WTC11 (cell line): Measurements from ENCODE around the gene ZNF74. TPM values are rescaled to one million over a fixed set of nuclear protein-coding genes. Genes with fewer than 3 reads are reported as not detected.
A peak's percentile ranks its signal among the peaks of the same experiment; 100 is the strongest.

ENCODE experiments used
- ATAC-seq: fragments of 200-7000 bp; cut with Tn5 transposase; 2 replicates; pipeline ENCODE4 v1.10.0; 2021; ENCODE audit warnings: mild to moderate bottlenecking, moderate library complexity
- CTCF ChIA-PET: fragments of 300-600 bp; sonication (Branson Sonifier 250); formaldehyde crosslinking; loops from one replicate; lab custom pipeline; 2021; ENCODE audit warnings: antibody characterized with exemption; lab: Charles Lee
- POLR2A ChIA-PET: fragments of 350-600 bp; sonication (Branson Sonifier 250); formaldehyde crosslinking; loops from one replicate; lab custom pipeline; 2021; ENCODE audit warnings: antibody characterized with exemption; lab: Charles Lee
- DNase-seq: peaks from one replicate; pipeline ENCODE4 v3.0.0; 2021; ENCODE audit warnings: low spot score
- H3K27ac Mint-ChIP-seq: 2 replicates; pipeline ENCODE4 v1.8.0; 2021; ENCODE audit warnings: mixed read lengths
- H3K27me3 Mint-ChIP-seq: 2 replicates; pipeline ENCODE4 v1.8.0; 2021; ENCODE audit warnings: low read depth, mild to moderate bottlenecking, moderate library complexity, mixed read lengths
- H3K36me3 Mint-ChIP-seq: 2 replicates; pipeline ENCODE4 v1.8.0; 2021; ENCODE audit warnings: mixed read lengths
- H3K4me1 Mint-ChIP-seq: 2 replicates; pipeline ENCODE4 v1.8.0; 2022; ENCODE audit warnings: mixed read lengths
- H3K4me3 Mint-ChIP-seq: 2 replicates; pipeline ENCODE4 v1.8.0; 2021; ENCODE audit warnings: mild to moderate bottlenecking, moderate library complexity, mixed read lengths
- H3K9me3 Mint-ChIP-seq: 2 replicates; pipeline ENCODE4 v1.8.0; 2021; ENCODE audit warnings: mixed read lengths
- ATF1 ChIP-seq: sonication (generic); formaldehyde crosslinking; IDR thresholded peaks from 2 replicates; pipeline ENCODE4 v1.8.1; 2023; ENCODE audit warnings: mild to moderate bottlenecking, moderate library complexity, missing genetic modification reagents
- E2F4 ChIP-seq: sonication (generic); formaldehyde crosslinking; IDR thresholded peaks from 2 replicates; pipeline ENCODE4 v1.8.1; 2022; ENCODE audit warnings: low read depth, mild to moderate bottlenecking, moderate library complexity, missing genetic modification reagents, borderline replicate concordance
- E2F5 ChIP-seq: sonication (generic); formaldehyde crosslinking; IDR thresholded peaks from 2 replicates; pipeline ENCODE4 v1.8.1; 2022; ENCODE audit warnings: mild to moderate bottlenecking, moderate library complexity, missing genetic modification reagents
- ELF4 ChIP-seq: sonication (generic); formaldehyde crosslinking; IDR thresholded peaks from 2 replicates; pipeline ENCODE4 v1.8.1; 2022; ENCODE audit warnings: low read depth, mild to moderate bottlenecking, moderate library complexity, missing genetic modification reagents
- EMX1 ChIP-seq: fragments of 250-450 bp; sonication (Bioruptor Pico); IDR thresholded peaks from 2 replicates; pipeline ENCODE4 v1.8.0; 2021; ENCODE audit warnings: mild to moderate bottlenecking
- FOXJ3 ChIP-seq: sonication (generic); formaldehyde crosslinking; IDR thresholded peaks from 2 replicates; pipeline ENCODE4 v1.9.0; 2021; ENCODE audit warnings: missing genetic modification reagents, mild to moderate bottlenecking, borderline replicate concordance
- GABPB1 ChIP-seq: sonication (generic); formaldehyde crosslinking; IDR thresholded peaks from 2 replicates; pipeline ENCODE4 v1.8.1; 2023; ENCODE audit warnings: mild to moderate bottlenecking, missing genetic modification reagents
- JAZF1 ChIP-seq: fragments of 250-450 bp; sonication (Bioruptor Pico); IDR thresholded peaks from 2 replicates; pipeline ENCODE4 v1.9.0; 2021; ENCODE audit warnings: moderate library complexity, mild to moderate bottlenecking, inconsistent platforms
- PRRX2 ChIP-seq: fragments of 250-450 bp; sonication (Bioruptor Pico); IDR thresholded peaks from 2 replicates; pipeline ENCODE4 v1.8.0; 2021; ENCODE audit warnings: mild to moderate bottlenecking
- RORB ChIP-seq: fragments of 250-450 bp; sonication (Bioruptor Pico); IDR thresholded peaks from 2 replicates; pipeline ENCODE4 v1.9.0; 2021; ENCODE audit warnings: mild to moderate bottlenecking
- SP1 ChIP-seq: sonication (generic); formaldehyde crosslinking; conservative IDR thresholded peaks from 2 replicates; pipeline ENCODE4 v1.8.1; 2022; ENCODE audit warnings: missing genetic modification reagents
- USF2 ChIP-seq: sonication (generic); formaldehyde crosslinking; IDR thresholded peaks from 2 replicates; pipeline ENCODE4 v1.8.1; 2023; ENCODE audit warnings: mild to moderate bottlenecking, missing genetic modification reagents, moderate library complexity
- ZBTB21 ChIP-seq: sonication (generic); formaldehyde crosslinking; IDR thresholded peaks from 2 replicates; pipeline ENCODE4 v1.8.1; 2023; ENCODE audit warnings: mild to moderate bottlenecking, missing genetic modification reagents, borderline replicate concordance
- ZNF423 ChIP-seq: fragments of 250-450 bp; sonication (Bioruptor Pico); IDR thresholded peaks from 2 replicates; pipeline ENCODE4 v2.1.2; 2022; ENCODE audit warnings: mild to moderate bottlenecking, moderate library complexity
- ZNF425 ChIP-seq: fragments of 250-450 bp; sonication (Bioruptor Pico); conservative IDR thresholded peaks from 2 replicates; pipeline ENCODE4 v1.9.0; 2021; ENCODE audit warnings: mild to moderate bottlenecking
- ZNF512 ChIP-seq: sonication (generic); formaldehyde crosslinking; IDR thresholded peaks from 2 replicates; pipeline ENCODE4 v1.8.1; 2022; ENCODE audit warnings: missing genetic modification reagents, borderline replicate concordance
- ZNF671 ChIP-seq: fragments of 250-450 bp; sonication (Bioruptor Pico); IDR thresholded peaks from 2 replicates; pipeline ENCODE4 v1.8.0; 2021; ENCODE audit warnings: mild to moderate bottlenecking
- total RNA-seq: library from RNA; stranded (reverse); gene quantifications from 3 replicates; pipeline ENCODE4 v1.2.3, GENCODE V29; 2021
- TF ChIP-seq, protein P1 (sequence below): sonication (generic); formaldehyde crosslinking; IDR thresholded peaks from 2 replicates; pipeline ENCODE4 v1.8.1; 2023; ENCODE audit warnings: mild to moderate bottlenecking, missing genetic modification reagents
- TF ChIP-seq, protein P2 (sequence below): sonication (generic); formaldehyde crosslinking; IDR thresholded peaks from 2 replicates; pipeline ENCODE4 v1.8.0; 2022; ENCODE audit warnings: mild to moderate bottlenecking, missing genetic modification reagents
- TF ChIP-seq, protein P3 (sequence below): sonication (generic); formaldehyde crosslinking; IDR thresholded peaks from 2 replicates; pipeline ENCODE4 v1.8.0; 2023; ENCODE audit warnings: mild to moderate bottlenecking, missing genetic modification reagents
- TF ChIP-seq, protein P4 (sequence below): fragments of 250-450 bp; sonication (Bioruptor Pico); IDR thresholded peaks from 2 replicates; pipeline ENCODE4 v2.1.2; 2022; ENCODE audit warnings: mild to moderate bottlenecking, moderate library complexity

Gene ZNF74
- total RNA-seq, 1 experiment from 2014 or later: 62.8 TPM

GRCh38 chr22:20396639-20397038 is 2.7 kb downstream of the ZNF74 start:
- no peak for DNase-seq
- Mint-ChIP-seq H3K36me3 (peaks cover 23% of the 10 kb centered on the region), H3K4me1 (peaks cover 39% of the 10 kb centered on the region), H3K27me3 (no peaks in the 10 kb centered on the region; the same call in none of the 2 replicates), H3K27ac (no peak overlapping the region), H3K9me3 (no peaks in the 10 kb centered on the region), H3K4me3 (peak overlapping the region; percentile 87; the same call in 1 of the 2 replicates)
- ChIA-PET CTCF (interaction anchor here (2.4 to 4.5 kb wide), 2 partner anchors 22 to 60 kb away, joined by 8 to 30 read pairs; no protein-coding TSS in a partner anchor), POLR2A (no interaction called here)
- TF ChIP-seq EMX1 (CRISPR knock-in tag) (no peak), ZNF423 (CRISPR knock-in tag) (no peak), JAZF1 (CRISPR knock-in tag) (no peak), E2F4 (CRISPR knock-in tag) (no peak), USF2 (CRISPR knock-in tag) (no peak), ZNF512 (CRISPR knock-in tag) (no peak), ATF1 (CRISPR knock-in tag) (no peak)
- TF ChIP-seq, protein P1, sequence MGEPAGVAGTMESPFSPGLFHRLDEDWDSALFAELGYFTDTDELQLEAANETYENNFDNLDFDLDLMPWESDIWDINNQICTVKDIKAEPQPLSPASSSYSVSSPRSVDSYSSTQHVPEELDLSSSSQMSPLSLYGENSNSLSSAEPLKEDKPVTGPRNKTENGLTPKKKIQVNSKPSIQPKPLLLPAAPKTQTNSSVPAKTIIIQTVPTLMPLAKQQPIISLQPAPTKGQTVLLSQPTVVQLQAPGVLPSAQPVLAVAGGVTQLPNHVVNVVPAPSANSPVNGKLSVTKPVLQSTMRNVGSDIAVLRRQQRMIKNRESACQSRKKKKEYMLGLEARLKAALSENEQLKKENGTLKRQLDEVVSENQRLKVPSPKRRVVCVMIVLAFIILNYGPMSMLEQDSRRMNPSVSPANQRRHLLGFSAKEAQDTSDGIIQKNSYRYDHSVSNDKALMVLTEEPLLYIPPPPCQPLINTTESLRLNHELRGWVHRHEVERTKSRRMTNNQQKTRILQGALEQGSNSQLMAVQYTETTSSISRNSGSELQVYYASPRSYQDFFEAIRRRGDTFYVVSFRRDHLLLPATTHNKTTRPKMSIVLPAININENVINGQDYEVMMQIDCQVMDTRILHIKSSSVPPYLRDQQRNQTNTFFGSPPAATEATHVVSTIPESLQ (CRISPR knock-in tag): no peak
- ATAC-seq: no peak

DNA sequence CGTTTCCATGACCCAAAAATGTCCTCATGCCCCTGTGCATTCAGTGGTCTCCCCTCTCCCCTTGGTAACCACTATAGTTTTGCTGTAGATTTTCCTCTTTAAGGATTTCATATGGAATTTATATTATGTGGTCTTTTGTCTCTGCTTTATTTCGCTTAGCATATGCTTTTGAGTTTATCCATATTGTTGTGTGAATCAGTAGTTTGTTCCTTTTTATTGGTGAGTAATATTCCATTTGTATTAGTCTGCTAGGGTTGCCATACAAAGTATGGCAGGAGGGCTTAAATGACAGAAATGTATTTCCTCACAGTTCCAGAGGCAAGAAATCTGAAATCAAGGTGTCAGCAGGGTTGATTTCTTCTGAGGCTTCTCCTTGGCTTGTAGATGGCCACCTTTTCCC is 3.5 kb downstream of the ZNF74 start:
- ATAC-seq (no peak), DNase-seq (no peak)
- POLR2A ChIA-PET: no interaction called here
- Mint-ChIP-seq H3K36me3 (peaks cover 23% of the 10 kb centered on the region), H3K4me1 (peaks cover 39% of the 10 kb centered on the region), H3K9me3 (no peaks in the 10 kb centered on the region), H3K27me3 (no peaks in the 10 kb centered on the region; the same call in 1 of the 2 replicates), H3K4me3 (no peak overlapping the region), H3K27ac (peak overlapping the region; percentile 12; the same call in 1 of the 2 replicates)
- CTCF ChIA-PET: interaction anchor here (0.9 to 4.5 kb wide), 2 partner anchors 21 kb away, joined by 6 to 30 read pairs; no protein-coding TSS in a partner anchor
- no peak for TF ChIP-seq ZBTB21
- no peak for TF ChIP-seq FOXJ3 (CRISPR knock-in tag)
- TF ChIP-seq, protein P2, sequence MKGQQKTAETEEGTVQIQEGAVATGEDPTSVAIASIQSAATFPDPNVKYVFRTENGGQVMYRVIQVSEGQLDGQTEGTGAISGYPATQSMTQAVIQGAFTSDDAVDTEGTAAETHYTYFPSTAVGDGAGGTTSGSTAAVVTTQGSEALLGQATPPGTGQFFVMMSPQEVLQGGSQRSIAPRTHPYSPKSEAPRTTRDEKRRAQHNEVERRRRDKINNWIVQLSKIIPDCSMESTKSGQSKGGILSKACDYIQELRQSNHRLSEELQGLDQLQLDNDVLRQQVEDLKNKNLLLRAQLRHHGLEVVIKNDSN (CRISPR knock-in tag): no peak
- TF ChIP-seq, protein P3, sequence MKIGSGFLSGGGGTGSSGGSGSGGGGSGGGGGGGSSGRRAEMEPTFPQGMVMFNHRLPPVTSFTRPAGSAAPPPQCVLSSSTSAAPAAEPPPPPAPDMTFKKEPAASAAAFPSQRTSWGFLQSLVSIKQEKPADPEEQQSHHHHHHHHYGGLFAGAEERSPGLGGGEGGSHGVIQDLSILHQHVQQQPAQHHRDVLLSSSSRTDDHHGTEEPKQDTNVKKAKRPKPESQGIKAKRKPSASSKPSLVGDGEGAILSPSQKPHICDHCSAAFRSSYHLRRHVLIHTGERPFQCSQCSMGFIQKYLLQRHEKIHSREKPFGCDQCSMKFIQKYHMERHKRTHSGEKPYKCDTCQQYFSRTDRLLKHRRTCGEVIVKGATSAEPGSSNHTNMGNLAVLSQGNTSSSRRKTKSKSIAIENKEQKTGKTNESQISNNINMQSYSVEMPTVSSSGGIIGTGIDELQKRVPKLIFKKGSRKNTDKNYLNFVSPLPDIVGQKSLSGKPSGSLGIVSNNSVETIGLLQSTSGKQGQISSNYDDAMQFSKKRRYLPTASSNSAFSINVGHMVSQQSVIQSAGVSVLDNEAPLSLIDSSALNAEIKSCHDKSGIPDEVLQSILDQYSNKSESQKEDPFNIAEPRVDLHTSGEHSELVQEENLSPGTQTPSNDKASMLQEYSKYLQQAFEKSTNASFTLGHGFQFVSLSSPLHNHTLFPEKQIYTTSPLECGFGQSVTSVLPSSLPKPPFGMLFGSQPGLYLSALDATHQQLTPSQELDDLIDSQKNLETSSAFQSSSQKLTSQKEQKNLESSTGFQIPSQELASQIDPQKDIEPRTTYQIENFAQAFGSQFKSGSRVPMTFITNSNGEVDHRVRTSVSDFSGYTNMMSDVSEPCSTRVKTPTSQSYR (CRISPR knock-in tag): no peak
- no peak for TF ChIP-seq ELF4
- TF ChIP-seq SP1: no peak
- TF ChIP-seq RORB (CRISPR knock-in tag): no peak
- TF ChIP-seq ZNF425: no peak
- TF ChIP-seq, protein P4, sequence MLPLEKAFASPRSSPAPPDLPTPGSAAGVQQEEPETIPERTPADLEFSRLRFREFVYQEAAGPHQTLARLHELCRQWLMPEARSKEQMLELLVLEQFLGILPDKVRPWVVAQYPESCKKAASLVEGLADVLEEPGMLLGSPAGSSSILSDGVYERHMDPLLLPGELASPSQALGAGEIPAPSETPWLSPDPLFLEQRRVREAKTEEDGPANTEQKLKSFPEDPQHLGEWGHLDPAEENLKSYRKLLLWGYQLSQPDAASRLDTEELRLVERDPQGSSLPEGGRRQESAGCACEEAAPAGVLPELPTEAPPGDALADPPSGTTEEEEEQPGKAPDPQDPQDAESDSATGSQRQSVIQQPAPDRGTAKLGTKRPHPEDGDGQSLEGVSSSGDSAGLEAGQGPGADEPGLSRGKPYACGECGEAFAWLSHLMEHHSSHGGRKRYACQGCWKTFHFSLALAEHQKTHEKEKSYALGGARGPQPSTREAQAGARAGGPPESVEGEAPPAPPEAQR (CRISPR knock-in tag): no peak
- TF ChIP-seq EMX1 (CRISPR knock-in tag): no peak
- no peak for TF ChIP-seq E2F5
- TF ChIP-seq ZNF671 (CRISPR knock-in tag): no peak
- TF ChIP-seq GABPB1 (CRISPR knock-in tag): no peak
- no peak for TF ChIP-seq PRRX2 (CRISPR knock-in tag)
